Keratinocyte (primary cell): Measurements from ENCODE around the gene PFKP.

Source experiments
- EZH2 ChIP-seq: IDR thresholded peaks from one replicate; pipeline ENCODE4 v1.6.1; 2012; ENCODE audit warnings: inconsistent platforms, mild to moderate bottlenecking, low read length, moderate library complexity
- TF ChIP-seq, protein P1 (sequence below), 3 experiments: IDR thresholded peaks in 1 of 3; conservative IDR thresholded peaks in 1 of 3; optimal IDR thresholded peaks in 1 of 3; 2 replicates in 2 of 3; 3 replicates in 1 of 3; pipeline versions ENCODE3 to v1.5.1; 2011; ENCODE audit warnings: low read length in 3 of 3, mild to moderate bottlenecking in 3 of 3, moderate library complexity in 2 of 3, control low read depth in 1 of 3, inconsistent platforms in 1 of 3; ENCODE audit not compliant: insufficient read depth in 2 of 3; ENCODE audit errors: extremely low read depth in 1 of 3

- TF ChIP-seq, protein P1, sequence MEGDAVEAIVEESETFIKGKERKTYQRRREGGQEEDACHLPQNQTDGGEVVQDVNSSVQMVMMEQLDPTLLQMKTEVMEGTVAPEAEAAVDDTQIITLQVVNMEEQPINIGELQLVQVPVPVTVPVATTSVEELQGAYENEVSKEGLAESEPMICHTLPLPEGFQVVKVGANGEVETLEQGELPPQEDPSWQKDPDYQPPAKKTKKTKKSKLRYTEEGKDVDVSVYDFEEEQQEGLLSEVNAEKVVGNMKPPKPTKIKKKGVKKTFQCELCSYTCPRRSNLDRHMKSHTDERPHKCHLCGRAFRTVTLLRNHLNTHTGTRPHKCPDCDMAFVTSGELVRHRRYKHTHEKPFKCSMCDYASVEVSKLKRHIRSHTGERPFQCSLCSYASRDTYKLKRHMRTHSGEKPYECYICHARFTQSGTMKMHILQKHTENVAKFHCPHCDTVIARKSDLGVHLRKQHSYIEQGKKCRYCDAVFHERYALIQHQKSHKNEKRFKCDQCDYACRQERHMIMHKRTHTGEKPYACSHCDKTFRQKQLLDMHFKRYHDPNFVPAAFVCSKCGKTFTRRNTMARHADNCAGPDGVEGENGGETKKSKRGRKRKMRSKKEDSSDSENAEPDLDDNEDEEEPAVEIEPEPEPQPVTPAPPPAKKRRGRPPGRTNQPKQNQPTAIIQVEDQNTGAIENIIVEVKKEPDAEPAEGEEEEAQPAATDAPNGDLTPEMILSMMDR (optimal IDR thresholded peaks at IDR 0.05 in 1 of 3, IDR thresholded peaks at IDR 0.05 in 1 of 3, conservative IDR thresholded peaks at IDR 0.05 in 1 of 3; ENCODE audit: extremely low read depth in 1 of 3, insufficient read depth in 2 of 3, low read length in 3 of 3), result no peak
- TF ChIP-seq EZH2, result no peak
Observed at GRCh38 chr10:3072641-3073360, 5.5 kb downstream of the PFKP start.
